ENCODE data around the gene TUBGCP6.

- TF ChIP-seq CTCF (IDR thresholded peaks at IDR 0.05) = no peak
- TF ChIP-seq POLR2A (IDR thresholded peaks at IDR 0.05) = no peak
Measured at GRCh38 chr22:50262460-50262911, 17.7 kb upstream of the TUBGCP6 start.

Measured in heart left ventricle (tissue), 13 donors.